Ectodermal cell (in vitro differentiated cells): ENCODE results near the gene PLXNA2.

Experiments
- H3K27ac ChIP-seq: 2 replicates; pipeline ENCODE4 v1.7.0; 2013; ENCODE audit warnings: mild to moderate bottlenecking, low read depth, low read length; ENCODE audit not compliant: insufficient read depth, poor library complexity, severe bottlenecking
- H3K27me3 ChIP-seq: 2 replicates; pipeline ENCODE4 v1.7.0; 2013; ENCODE audit warnings: mild to moderate bottlenecking, low read length; ENCODE audit not compliant: insufficient read depth, control insufficient read depth, poor library complexity, severe bottlenecking
- H3K36me3 ChIP-seq: one replicate; pipeline ENCODE4 v1.7.0; 2013; ENCODE audit warnings: low read length; ENCODE audit not compliant: control insufficient read depth, insufficient read depth
- H3K4me1 ChIP-seq: one replicate; pipeline ENCODE4 v1.7.0; 2013; ENCODE audit warnings: low read length; ENCODE audit not compliant: control insufficient read depth, insufficient read depth
- H3K4me3 ChIP-seq: 2 replicates; pipeline ENCODE4 v1.7.0; 2013; ENCODE audit warnings: low read depth, low read length, control low read depth; ENCODE audit not compliant: insufficient read depth
- H3K9me3 ChIP-seq: 2 replicates; pipeline ENCODE4 v1.7.0; 2013; ENCODE audit warnings: mild to moderate bottlenecking, low read length, moderate library complexity; ENCODE audit not compliant: control insufficient read depth
- WGBS, 2 experiments: methylation state at CpG; one replicate each; pipeline ENCODE4 v1.1.7; 2013; ENCODE audit warnings: missing lambda C conversion rate in 2 of 2; 5-methylcytosine and 5-hydroxymethylcytosine counted together

The PLXNA2 gene

DNA sequence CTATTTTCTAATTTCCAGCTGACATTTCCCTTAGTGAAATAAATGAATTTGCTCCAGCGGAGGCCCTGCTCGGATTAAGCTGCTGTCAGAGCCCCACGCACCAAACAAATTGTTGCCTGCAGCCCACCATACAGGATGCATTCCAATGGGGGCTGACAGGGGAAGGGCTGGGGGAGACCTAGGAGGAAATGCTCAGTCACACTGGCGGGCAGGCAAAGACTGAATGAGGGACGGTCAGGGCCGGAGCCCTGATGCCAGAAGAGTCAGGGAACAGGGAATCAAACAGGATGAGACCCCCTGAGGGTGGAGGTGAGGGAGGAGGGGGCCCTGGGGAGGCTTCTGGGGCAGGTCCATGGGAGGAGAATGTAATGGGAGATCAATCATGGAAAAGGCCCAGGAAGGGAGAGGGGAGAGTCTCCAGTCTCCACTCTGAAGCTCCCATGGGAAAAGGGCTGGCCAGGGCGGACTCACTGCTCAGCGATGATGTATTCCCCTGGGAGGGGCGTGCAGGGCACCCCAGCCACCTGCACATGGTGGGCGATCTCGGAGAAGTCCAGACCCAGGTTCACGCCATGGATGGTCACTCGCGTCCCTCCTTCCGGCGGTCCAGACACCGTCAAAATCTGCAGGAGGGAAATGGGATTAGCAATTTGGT, 183.8 kb downstream of the PLXNA2 start:
- Histone ChIP-seq H3K4me1 (peaks cover 18% of the 10 kb centered on the region), H3K4me3 (no peak overlapping the region), H3K9me3 (no peaks in the 10 kb centered on the region), H3K27me3 (no peaks in the 10 kb centered on the region), H3K36me3 (no peaks in the 10 kb centered on the region), H3K27ac (no peak overlapping the region)
- 87 to 89% methylated on average over 17 of the region's 17 CpGs for WGBS, 2 experiments

DNA sequence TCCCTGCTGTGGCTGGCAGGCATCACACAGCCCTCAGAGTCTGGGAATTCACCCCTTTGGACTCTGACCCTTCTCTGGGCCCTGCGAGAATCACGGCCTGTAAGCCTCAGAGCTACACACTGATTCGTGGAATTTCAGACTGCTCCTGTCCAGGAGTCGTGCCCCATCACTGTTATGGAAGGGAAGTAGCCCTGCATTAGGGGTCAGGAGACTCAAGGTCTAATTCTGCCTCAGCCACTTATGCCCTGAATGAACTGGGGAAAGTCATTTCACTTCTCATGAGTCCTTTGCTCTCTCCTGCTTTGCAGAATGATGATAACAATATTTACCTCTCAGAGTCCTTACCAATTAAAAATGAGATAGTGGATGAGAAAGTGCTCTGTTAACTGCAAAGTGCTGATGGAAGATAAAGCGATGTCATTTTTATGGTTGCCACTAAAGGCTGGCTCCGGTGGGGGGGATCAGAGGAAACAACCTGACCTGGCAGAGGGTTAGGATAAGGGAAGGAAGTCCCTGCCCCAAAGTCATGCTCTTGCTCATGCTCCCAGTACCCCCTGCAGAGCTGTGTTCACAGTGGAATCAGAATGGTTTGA, 184.7 kb downstream of the PLXNA2 start:
- 89% methylated on average over 6 of the region's 6 CpGs for WGBS, 2 experiments
- no peak overlapping the region for H3K4me3 ChIP-seq
- peaks cover 18% of the 10 kb centered on the region for H3K4me1 ChIP-seq
- no peaks in the 10 kb centered on the region for H3K27me3 ChIP-seq
- H3K36me3 ChIP-seq, result no peaks in the 10 kb centered on the region
- H3K27ac ChIP-seq, result no peak overlapping the region
- H3K9me3 ChIP-seq, result no peaks in the 10 kb centered on the region

GRCh38 chr1:208058756-208059155, 185.4 kb downstream of the PLXNA2 start:
- WGBS, 2 experiments, result 82 to 83% methylated on average over 4 of the region's 4 CpGs
- peaks cover 18% of the 10 kb centered on the region for H3K4me1 ChIP-seq
- H3K36me3 ChIP-seq, result no peaks in the 10 kb centered on the region
- H3K27me3 ChIP-seq, result no peaks in the 10 kb centered on the region
- H3K27ac ChIP-seq, result no peak overlapping the region
- no peak overlapping the region for H3K4me3 ChIP-seq
- no peaks in the 10 kb centered on the region for H3K9me3 ChIP-seq

- Histone ChIP-seq H3K4me3 (no peak overlapping the region), H3K9me3 (no peaks in the 10 kb centered on the region), H3K4me1 (peaks cover 18% of the 10 kb centered on the region), H3K27ac (no peak overlapping the region), H3K36me3 (no peaks in the 10 kb centered on the region), H3K27me3 (no peaks in the 10 kb centered on the region)
- 83 to 84% methylated on average over 12 of the region's 12 CpGs for WGBS, 2 experiments
Observed at GRCh38 chr1:208058267-208058666, 185.9 kb downstream of the PLXNA2 start.

- Histone ChIP-seq H3K9me3 (no peaks in the 10 kb centered on the region), H3K4me1 (peaks cover 18% of the 10 kb centered on the region), H3K27me3 (no peaks in the 10 kb centered on the region), H3K27ac (no peak overlapping the region), H3K4me3 (no peak overlapping the region), H3K36me3 (no peaks in the 10 kb centered on the region)
- 46 to 50% methylated on average over 2 of the region's 2 CpGs for WGBS, 2 experiments
Observed at GRCh38 chr1:208057056-208057455, 187.1 kb downstream of the PLXNA2 start.

GRCh38 chr1:208055535-208055934, 188.6 kb downstream of the PLXNA2 start:
- no peaks in the 10 kb centered on the region for H3K9me3 ChIP-seq
- H3K36me3 ChIP-seq, result no peaks in the 10 kb centered on the region
- 73 to 80% methylated on average over 10 to 11 of the region's 11 CpGs for whole genome bisulfite sequencing, 2 experiments

DNA sequence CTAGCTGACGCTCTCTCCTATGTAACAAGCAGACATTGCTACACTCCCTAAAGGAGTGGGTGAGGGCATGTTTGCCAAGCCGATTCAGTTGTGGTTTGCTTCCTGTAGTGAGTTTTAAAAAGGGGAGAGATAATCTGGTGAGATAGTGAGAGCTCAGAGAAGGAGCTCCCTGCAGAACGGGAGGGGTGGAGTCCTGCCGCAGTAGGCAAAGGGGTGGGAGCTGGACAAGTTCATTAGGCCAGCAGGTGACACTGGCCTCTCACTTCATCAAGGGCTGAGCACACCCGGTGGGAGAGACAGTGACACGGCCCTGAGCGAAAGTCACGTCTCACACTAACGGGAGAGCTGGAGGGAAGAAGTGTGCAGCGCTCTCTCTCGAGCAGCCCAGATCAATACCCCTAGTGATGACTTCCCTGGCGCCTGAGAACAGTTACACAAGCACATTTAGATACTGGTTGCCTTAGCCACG, 189.2 kb downstream of the PLXNA2 start:
- H3K27me3 ChIP-seq, result no peaks in the 10 kb centered on the region
- H3K9me3 ChIP-seq, result no peaks in the 10 kb centered on the region
- no peak overlapping the region for H3K4me3 ChIP-seq
- WGBS, 2 experiments, result 65 to 73% methylated on average over 13 of the region's 13 CpGs
- no peak overlapping the region for H3K27ac ChIP-seq
- H3K36me3 ChIP-seq, result no peaks in the 10 kb centered on the region
- H3K4me1 ChIP-seq, result peaks cover 10% of the 10 kb centered on the region

More at GRCh38 chr1:208055535-208055934, 188.6 kb downstream of the PLXNA2 start:
- no peak overlapping the region for H3K27ac ChIP-seq
- H3K27me3 ChIP-seq, result no peaks in the 10 kb centered on the region
- H3K4me1 ChIP-seq, result peaks cover 15% of the 10 kb centered on the region
- no peak overlapping the region for H3K4me3 ChIP-seq

GRCh38 chr1:208054485-208054884, 189.7 kb downstream of the PLXNA2 start:
- H3K4me3 ChIP-seq, result no peak overlapping the region
- no peak overlapping the region for H3K27ac ChIP-seq
- no peaks in the 10 kb centered on the region for H3K27me3 ChIP-seq
- whole genome bisulfite sequencing, 2 experiments, result 93 to 95% methylated on average over 6 of the region's 6 CpGs
- no peaks in the 10 kb centered on the region for H3K36me3 ChIP-seq
- H3K4me1 ChIP-seq, result peaks cover 7% of the 10 kb centered on the region
- H3K9me3 ChIP-seq, result no peaks in the 10 kb centered on the region

GRCh38 chr1:208053661-208054060, 190.5 kb downstream of the PLXNA2 start:
- 95 to 98% methylated on average over 7 of the region's 7 CpGs for WGBS, 2 experiments
- no peak overlapping the region for H3K27ac ChIP-seq
- H3K9me3 ChIP-seq, result no peaks in the 10 kb centered on the region
- H3K36me3 ChIP-seq, result no peaks in the 10 kb centered on the region
- H3K4me3 ChIP-seq, result no peak overlapping the region
- H3K27me3 ChIP-seq, result no peaks in the 10 kb centered on the region
- no peaks in the 10 kb centered on the region for H3K4me1 ChIP-seq

DNA sequence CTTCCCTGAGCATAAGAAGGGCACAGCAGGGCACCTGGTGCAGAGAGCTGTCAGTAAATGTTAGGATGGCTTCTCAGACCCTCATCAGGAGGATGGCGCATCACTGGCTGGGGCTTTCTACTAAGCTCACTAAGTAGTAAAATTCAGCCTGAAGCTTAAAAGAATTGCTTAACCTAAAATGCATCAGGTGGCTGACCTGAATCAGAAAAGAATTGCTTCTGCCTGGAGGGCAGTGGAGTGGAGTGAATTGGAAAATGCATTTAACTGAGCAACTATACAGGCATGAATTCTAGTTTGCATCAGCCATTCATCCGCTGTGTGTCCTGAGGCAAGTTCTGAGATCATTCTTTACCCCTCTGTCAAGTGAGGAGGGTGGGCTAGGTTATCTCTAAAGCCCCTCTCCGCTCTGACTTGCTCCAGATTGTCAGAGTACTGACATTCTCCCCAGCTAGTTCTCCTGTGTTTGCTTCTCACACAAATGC, 191.2 kb downstream of the PLXNA2 start:
- no peaks in the 10 kb centered on the region for H3K36me3 ChIP-seq
- H3K27ac ChIP-seq, result no peak overlapping the region
- 95 to 96% methylated on average over 3 of the region's 3 CpGs for WGBS, 2 experiments
- no peak overlapping the region for H3K4me3 ChIP-seq
- H3K9me3 ChIP-seq, result no peaks in the 10 kb centered on the region
- no peaks in the 10 kb centered on the region for H3K4me1 ChIP-seq
- no peaks in the 10 kb centered on the region for H3K27me3 ChIP-seq
